GM19463 (cell line): ENCODE measurements around the gene FNDC3A.
"Not testable (repeated sequence)": the region's sequence is repeated elsewhere in the genome, so short reads cannot be mapped to it uniquely, and the experiment has no call there.

Experiments used
- ATAC-seq: cut with Tn5 transposase; IDR thresholded peaks from one replicate; pipeline ENCODE4 v1.9.1; 2021; ENCODE audit warnings: mild to moderate bottlenecking, moderate library complexity; ENCODE audit not compliant: unreplicated experiment

The FNDC3A gene

DNA sequence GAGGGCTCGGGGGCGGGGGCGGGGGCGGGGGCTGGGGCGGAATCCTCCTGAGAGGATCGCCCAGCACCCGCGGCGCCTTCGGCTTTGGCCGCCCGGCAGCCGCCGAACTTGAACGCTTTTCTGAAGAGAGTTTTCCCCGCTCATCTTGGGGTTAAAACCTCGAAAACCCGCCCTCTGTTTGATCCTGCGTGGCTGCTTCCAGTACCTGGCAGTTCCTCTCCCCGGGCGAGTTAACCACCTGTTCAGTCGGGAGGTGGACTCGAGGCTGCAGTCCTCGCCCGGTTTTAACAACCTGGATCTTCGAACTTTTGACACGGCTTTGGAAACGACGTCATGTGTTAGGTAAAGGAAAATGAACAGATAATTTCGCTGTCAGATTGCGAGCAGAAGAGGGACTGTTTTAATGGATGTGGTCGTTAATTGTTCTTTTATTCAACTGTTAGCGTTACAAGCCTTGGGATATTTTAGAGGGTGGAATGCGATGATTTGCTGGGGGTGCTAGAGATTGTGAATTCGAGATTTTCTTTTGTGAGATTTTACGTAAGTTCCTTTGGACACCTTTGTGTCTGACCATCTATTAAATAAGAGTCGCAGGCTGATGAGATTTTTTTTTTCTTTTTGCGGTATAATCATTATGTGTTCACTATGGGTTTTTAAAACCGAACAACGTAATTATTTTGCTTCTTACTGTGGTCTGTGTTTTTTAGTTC lies 1.0 kb downstream of the FNDC3A start:
- ATAC-seq = no peak

DNA sequence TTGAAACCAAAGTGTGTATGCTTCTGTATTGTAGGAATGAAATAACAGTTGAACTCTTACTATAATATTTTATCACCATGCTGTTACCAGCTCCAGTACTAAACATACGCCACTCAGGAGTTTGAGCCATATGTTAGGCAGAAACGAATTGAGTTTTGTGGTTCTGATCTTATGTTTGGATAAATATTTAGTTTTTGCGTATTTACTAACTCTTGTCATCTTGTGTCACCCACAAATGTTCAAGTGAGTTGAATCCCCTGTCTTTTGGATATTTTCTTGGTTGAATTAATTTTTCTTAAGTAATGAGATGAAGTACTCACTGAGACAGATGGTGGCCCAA lies 1.5 kb downstream of the FNDC3A start:
- ATAC-seq = no peak

DNA sequence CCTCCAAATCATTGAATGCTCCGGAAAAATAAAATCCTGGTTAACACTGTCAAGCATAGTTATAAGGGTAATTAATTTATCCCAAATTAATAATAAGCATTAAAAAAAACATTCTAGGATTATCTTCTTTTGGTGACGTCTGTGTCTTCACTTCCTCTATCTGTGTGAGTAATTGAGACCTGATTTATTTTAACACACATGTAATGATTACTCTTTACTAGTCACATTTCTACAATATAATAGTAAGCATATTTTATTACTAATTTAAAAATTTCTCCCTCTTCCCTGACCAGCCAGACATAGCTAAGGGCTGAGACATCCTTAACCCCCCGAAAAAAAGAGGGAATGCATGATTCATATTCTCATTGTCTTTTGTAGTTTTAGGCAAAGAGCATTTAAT lies 2.3 kb downstream of the FNDC3A start:
- ATAC-seq = no peak

GRCh38 chr13:48978942-48979601 lies 3.4 kb downstream of the FNDC3A start:
- no peak for ATAC-seq

DNA sequence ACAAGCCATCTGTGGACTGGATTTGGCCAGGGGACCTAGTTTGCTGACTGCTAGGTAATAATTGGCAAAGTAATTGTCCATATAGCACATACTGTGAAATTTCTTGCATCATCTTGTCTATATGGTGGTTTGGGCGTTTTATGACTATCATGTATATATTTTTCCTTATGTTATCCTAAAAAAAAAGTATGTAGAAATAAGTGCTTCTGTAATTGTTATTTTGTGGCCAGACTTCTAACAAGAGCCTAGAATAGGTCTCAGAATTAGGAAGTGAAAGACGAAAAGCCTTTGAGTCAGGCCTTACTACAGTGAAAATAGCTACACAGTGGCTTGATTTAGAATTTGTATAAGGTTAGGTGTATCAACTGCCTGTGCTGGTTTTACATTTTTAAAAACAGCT lies 4.2 kb downstream of the FNDC3A start:
- ATAC-seq = peak; percentile 31

DNA sequence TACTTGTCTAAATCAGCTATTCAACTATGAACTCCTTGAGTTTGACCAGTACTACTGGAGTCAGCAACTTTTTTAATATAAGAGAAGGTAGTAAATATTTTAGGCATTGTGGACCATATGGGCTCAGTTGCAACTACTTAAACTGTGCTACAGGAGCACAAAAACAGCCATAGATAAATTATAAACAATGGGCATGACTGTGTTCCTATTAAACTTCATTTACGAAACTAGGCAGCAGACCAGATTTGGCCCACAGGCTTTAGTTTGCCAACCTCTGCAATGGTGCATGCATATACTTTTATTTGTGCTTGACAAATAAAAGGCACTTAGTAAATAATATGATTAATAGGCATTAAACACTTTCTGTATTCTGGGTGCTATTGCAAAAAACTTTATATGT lies 7.6 kb downstream of the FNDC3A start:
- ATAC-seq = no peak

DNA sequence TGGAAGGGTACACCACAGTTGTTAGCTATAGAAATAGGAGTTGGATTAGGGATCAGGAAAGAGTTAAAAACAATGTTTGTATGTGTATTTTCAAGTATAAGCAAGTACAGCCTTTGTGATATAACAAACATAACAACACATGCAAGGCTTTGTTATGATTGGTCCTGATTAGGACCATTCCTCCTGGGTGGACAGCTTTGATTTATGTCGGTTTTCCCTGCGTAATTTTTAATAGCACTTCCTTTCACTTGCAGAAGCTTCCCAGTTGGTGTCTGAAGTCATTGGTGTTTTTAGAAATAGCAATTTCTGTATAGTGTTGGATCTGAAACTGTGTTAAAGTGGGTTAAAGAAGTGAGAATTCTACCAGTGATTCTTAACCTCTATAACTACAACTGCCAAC lies 10.0 kb downstream of the FNDC3A start:
- no peak for ATAC-seq

- no peak for ATAC-seq
Observed at GRCh38 chr13:48990900-48991299, 15.2 kb downstream of the FNDC3A start.

- no peak for ATAC-seq
Observed at GRCh38 chr13:48993150-48993549, 17.4 kb downstream of the FNDC3A start.

DNA sequence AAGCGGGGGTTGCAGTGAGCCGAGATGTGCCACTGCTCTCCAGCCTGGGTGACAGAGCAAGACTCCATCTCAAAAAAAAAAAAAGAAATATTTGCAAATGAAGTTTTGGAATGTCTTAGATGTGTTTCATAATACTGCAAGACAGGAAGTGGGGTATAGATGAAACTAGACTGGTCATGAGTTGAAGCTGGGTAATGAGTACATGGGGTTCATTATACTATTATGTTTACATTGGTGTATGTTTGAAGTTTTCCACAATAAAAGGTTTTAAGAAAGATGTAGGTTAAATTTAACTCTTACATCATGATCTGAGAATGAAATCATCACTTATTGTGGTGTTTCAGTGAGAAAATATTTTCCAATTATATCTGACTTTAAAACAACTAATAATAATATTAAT lies 19.0 kb downstream of the FNDC3A start:
- peak; percentile 45 for ATAC-seq

DNA sequence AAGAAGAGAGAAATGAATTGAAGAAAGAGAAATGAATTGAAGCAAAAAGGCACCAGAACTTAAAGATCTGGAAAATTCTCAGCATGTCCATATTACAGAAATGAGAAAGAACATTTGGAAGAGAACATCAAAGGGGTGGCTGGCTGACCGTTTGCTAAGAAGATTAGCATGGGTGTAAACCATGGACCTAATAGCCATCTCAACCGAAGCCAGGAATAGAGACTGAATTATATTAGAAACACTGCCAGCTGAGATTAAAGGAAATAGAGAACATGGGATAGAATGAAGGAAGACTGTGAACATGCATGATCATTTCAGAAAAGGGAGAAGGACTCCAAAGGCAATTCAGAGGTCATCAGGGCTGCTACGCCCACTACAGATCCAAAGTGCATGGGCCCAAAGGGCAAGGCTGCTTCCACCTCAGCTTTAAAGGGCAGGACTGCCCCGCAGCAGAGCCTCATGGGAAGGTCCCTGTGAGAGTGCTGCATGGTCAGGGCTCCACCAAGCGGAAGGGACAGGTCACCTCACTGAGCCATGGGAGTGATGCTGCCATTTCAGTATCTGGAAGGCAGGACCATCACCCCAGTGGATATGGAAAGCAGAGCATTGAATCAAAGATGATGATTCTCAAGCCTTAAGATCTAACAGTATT lies 23.1 kb downstream of the FNDC3A start:
- no peak for ATAC-seq

DNA sequence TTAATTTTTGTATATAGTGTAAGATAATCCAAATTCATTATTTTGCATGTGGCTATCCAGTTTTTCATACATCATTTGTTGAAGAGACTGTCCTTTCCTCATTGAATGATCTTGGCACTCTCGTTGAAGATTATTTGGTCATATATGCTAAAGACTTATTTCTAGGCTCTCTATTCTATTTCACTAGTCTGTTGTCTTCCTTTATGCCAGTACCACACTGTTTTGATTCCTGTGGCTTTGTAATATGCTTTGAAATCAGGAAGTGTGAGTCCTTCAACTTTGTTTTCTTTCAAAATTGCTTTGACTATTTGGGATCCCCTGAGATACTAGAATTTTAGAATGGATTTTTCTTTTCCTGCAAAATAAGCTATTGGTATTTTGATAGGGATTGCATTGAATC lies 24.5 kb downstream of the FNDC3A start:
- no peak for ATAC-seq

DNA sequence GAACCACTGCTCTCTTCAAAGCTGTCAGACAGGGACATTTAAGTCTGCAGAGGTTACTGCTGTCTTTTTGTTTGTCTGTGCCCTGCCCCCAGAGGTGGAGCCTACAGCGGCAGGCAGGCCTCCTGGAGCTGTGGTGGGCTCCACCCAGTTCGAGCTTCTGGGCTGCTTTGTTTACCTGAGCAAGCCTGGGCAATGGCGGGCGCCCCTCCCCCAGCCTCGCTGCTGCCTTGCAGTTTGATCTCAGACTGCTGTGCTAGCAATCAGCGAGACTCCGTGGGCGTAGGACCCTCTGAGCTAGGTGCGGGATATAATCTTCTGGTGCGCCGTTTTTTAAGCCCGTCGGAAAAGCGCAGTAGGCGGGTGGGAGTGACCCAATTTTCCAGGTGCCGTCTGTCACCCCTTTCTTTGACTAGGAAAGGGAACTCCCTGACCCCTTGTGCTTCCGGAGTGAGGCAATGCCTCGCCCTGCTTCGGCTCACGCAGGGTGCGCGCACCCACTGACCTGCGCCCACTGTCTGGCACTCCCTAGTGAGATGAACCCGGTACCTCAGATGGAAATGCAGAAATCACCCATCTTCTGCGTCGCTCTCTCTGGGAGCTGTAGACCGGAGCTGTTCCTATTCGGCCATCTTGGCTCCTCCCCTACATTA lies 43.4 kb downstream of the FNDC3A start:
- not testable (repeated sequence) for ATAC-seq

DNA sequence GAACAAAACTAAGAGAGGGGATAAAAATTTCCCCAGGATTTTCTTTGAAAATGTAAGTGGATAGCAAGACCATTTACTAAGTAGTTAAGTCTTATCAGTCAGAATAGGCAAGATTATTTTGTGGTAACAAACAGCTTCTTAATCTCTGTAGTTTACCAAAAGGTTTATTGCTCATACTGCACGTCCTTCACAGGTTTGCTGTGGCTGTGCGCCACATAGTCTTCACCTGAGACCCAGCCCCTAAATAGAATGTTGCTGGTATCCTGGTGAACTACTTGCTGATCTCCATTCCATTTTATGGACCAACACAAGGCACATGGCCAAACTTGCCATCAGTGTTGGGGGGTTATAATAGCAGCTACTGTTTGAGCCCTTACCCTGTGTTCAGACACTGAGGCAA lies 44.6 kb downstream of the FNDC3A start:
- no peak for ATAC-seq

DNA sequence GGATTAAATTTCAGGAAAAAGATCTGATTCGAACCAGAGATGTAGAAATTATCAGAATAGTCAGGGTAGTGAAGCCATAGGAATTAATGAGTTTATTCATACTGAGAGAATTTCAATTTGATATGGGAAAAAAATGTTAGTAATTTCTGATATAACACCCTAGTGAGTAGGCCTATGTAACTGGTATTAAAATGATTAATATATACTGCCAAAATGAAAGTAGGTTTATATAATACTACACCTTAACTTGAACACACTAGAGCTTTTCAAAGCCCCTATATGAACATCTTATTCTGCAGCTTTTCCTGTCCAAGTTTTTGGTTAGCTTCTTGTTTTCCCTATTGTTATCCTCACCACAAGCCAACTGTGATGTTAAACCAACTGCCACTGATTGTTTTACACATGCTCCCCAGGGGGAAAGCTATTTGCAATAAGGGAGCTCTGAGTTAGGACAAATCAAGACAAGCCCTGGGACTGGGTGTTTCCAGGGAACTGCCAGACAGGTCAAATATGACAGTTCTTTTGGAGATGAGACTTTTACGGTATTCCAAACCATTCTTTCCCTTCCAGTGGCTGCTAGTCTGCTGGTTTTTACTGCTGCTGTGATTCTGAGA lies 45.3 kb downstream of the FNDC3A start:
- ATAC-seq = no peak

- no peak for ATAC-seq
Observed at GRCh38 chr13:49021953-49022352, 46.2 kb downstream of the FNDC3A start.

DNA sequence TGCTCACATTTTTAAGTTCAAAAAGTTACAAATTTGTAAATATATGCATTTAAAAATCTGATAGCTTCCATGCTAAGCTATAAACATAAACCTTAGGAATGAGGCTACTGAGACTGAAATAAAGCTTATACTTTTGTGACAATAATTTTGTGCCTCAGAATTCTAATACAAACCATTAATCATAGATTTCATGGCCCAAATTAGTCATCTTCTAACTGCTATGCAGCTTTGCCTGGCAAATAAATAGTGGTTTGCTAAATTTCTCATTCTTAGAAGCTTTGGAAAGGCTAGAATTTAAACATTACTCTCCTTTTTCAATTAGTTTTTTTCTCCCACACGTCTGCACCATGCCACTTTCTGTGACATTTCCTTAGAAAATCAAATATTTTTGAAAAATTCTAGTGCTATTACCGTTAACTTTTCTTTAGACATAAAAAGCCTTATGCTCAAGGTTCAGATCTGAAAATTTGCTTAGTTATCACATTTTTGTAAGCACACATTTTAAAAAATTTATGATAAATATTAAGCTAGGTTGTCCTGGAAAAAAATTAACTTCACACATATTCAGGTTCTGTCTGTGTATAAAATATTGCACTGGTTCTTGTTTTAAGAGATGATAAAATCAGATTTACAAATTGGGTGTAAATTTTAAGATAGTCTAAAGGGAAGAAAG lies 46.9 kb downstream of the FNDC3A start:
- ATAC-seq = no peak

GRCh38 chr13:49023431-49023830 lies 47.7 kb downstream of the FNDC3A start:
- no peak for ATAC-seq

GRCh38 chr13:49026851-49027250 lies 51.1 kb downstream of the FNDC3A start:
- no peak for ATAC-seq

- no peak for ATAC-seq
Observed at GRCh38 chr13:49029570-49029969, 53.9 kb downstream of the FNDC3A start.

DNA sequence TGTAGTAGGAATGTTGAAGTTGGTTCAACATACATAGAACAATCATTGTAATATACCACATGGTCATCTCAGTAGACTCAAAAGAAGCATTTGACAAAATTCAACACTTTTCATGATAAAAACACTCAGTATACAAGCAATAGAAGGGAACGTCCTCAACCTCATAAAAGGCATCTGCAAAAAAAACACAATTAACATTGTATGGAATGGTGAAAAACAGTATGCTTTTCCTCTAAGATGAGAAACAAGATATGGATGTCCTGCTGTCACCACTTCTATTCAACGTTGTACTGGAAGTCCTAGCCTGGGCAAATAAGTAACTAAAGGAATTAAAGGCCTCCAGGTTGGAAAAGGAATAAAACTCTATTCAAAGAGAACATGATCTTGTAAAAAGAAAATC lies 54.5 kb downstream of the FNDC3A start:
- ATAC-seq = no peak
